Measurements from ENCODE around the gene XRCC6. TPM values are rescaled to one million over a fixed set of nuclear protein-coding genes. Genes with fewer than 3 reads are reported as not detected.

The XRCC6 gene
- total RNA-seq, 1 donor, result 276 TPM

GRCh38 chr22:41696703-41697102 is 75.6 kb downstream of the XRCC6 start:
- no peak for TF ChIP-seq CTCF (IDR thresholded peaks at IDR 0.05; ENCODE audit: insufficient read depth, low read length)
- H3K4me3 ChIP-seq (ENCODE audit: low read depth, low read length), result no peak overlapping the region

GRCh38 chr22:41697126-41697775 is 76.2 kb downstream of the XRCC6 start:
- H3K4me3 ChIP-seq (ENCODE audit: low read depth, low read length), result peak overlapping the region; percentile 22
- TF ChIP-seq CTCF (IDR thresholded peaks at IDR 0.05; ENCODE audit: insufficient read depth, low read length), result peak; percentile 96
- peak; percentile 89 for DNase-seq (ENCODE audit: low read depth)

More at GRCh38 chr22:41696703-41697102, 75.6 kb downstream of the XRCC6 start:
- DNase-seq (ENCODE audit: low read depth), result no peak

- H3K4me3 ChIP-seq (ENCODE audit: low read depth, low read length), result peak within 1 kb of the TSS; percentile 17
- DNase-seq (ENCODE audit: low read depth), result peak; percentile 68
- no peak for TF ChIP-seq CTCF (IDR thresholded peaks at IDR 0.05; ENCODE audit: insufficient read depth, low read length)
Measured at GRCh38 chr22:41699264-41700107, 78.4 kb downstream of the XRCC6 start, which contains the start of gene MEI1. TSS of gene MEI1 (plus strand) at chr22:41699503. CDS start at chr22:41699539, 36 bp downstream.

GRCh38 chr22:41700108-41700364 is 78.9 kb downstream of the XRCC6 start:
- DNase-seq (ENCODE audit: low read depth), result no peak
- no peak overlapping the region for H3K4me3 ChIP-seq (ENCODE audit: low read depth, low read length)
- no peak for TF ChIP-seq CTCF (IDR thresholded peaks at IDR 0.05; ENCODE audit: insufficient read depth, low read length)

GRCh38 chr22:41702763-41703162 is 81.7 kb downstream of the XRCC6 start:
- no peak for DNase-seq (ENCODE audit: low read depth)
- no peak for TF ChIP-seq CTCF (IDR thresholded peaks at IDR 0.05; ENCODE audit: insufficient read depth, low read length)
- no peak overlapping the region for H3K4me3 ChIP-seq (ENCODE audit: low read depth, low read length)

GRCh38 chr22:41709341-41709740 is 88.2 kb downstream of the XRCC6 start:
- DNase-seq (ENCODE audit: low read depth), result no peak
- TF ChIP-seq CTCF (IDR thresholded peaks at IDR 0.05; ENCODE audit: insufficient read depth, low read length), result no peak
- H3K4me3 ChIP-seq (ENCODE audit: low read depth, low read length), result no peak overlapping the region
